Urothelium cell line (cell line): ENCODE measurements around the gene MBOAT2.

Experiments
- DNase-seq: peaks from one replicate; pipeline ENCODE4 v3.0.0; 2011; ENCODE audit warnings: low spot score, mixed read lengths
- FAIRE-seq: peaks from 2 replicates; lab custom pipeline; 2011; peaks lifted over from hg19 to GRCh38; lab: Jason Lieb, UNC

The MBOAT2 gene

GRCh38 chr2:8870441-8870840 lies 133.0 kb downstream of the MBOAT2 start:
- DNase-seq = no peak
- FAIRE-seq = no peak

GRCh38 chr2:8867363-8867762 lies 136.1 kb downstream of the MBOAT2 start:
- FAIRE-seq = no peak

GRCh38 chr2:8863331-8863953 lies 140.0 kb downstream of the MBOAT2 start:
- DNase-seq = no peak
- no peak for FAIRE-seq

More at GRCh38 chr2:8867363-8867762, 136.1 kb downstream of the MBOAT2 start:
- no peak for DNase-seq

GRCh38 chr2:8862230-8862629 lies 141.3 kb downstream of the MBOAT2 start:
- FAIRE-seq (no peak), DNase-seq (no peak)

GRCh38 chr2:8861797-8862196 lies 141.7 kb downstream of the MBOAT2 start:
- FAIRE-seq = no peak
- DNase-seq = no peak

- DNase-seq = no peak
- FAIRE-seq = no peak
These were observed 143.2 kb downstream of the MBOAT2 start for GRCh38 chr2:8860239-8860638.

- FAIRE-seq = no peak
- no peak for DNase-seq
These were observed 144.6 kb downstream of the MBOAT2 start for GRCh38 chr2:8858910-8859309.

GRCh38 chr2:8858264-8858663 lies 145.2 kb downstream of the MBOAT2 start:
- no peak for FAIRE-seq

GRCh38 chr2:8857709-8858108 lies 145.8 kb downstream of the MBOAT2 start:
- DNase-seq (no peak), FAIRE-seq (no peak)

More at GRCh38 chr2:8858264-8858663, 145.2 kb downstream of the MBOAT2 start:
- no peak for DNase-seq

- DNase-seq (no peak), FAIRE-seq (no peak)
These were observed 147.3 kb downstream of the MBOAT2 start for GRCh38 chr2:8856176-8856575.

GRCh38 chr2:8855010-8855409 lies 148.5 kb downstream of the MBOAT2 start:
- FAIRE-seq (no peak), DNase-seq (no peak)

GRCh38 chr2:8853426-8853825 lies 150.1 kb downstream of the MBOAT2 start:
- FAIRE-seq = no peak

GRCh38 chr2:8851811-8852560 lies 151.5 kb downstream of the MBOAT2 start:
- FAIRE-seq (no peak), DNase-seq (no peak)

More at GRCh38 chr2:8853426-8853825, 150.1 kb downstream of the MBOAT2 start:
- DNase-seq = no peak

GRCh38 chr2:8850845-8851487 lies 152.5 kb downstream of the MBOAT2 start:
- FAIRE-seq (no peak), DNase-seq (no peak)

- DNase-seq (no peak), FAIRE-seq (no peak)
These were observed 154.2 kb downstream of the MBOAT2 start for GRCh38 chr2:8849327-8849726.

- DNase-seq (no peak), FAIRE-seq (no peak)
These were observed 155.0 kb downstream of the MBOAT2 start for GRCh38 chr2:8848328-8849100.

GRCh38 chr2:8847400-8847799 lies 156.1 kb downstream of the MBOAT2 start:
- no peak for FAIRE-seq

GRCh38 chr2:8841932-8842331 lies 161.6 kb downstream of the MBOAT2 start:
- DNase-seq = no peak
- FAIRE-seq = no peak

More at GRCh38 chr2:8847400-8847799, 156.1 kb downstream of the MBOAT2 start:
- no peak for DNase-seq

GRCh38 chr2:8840475-8841091 lies 162.9 kb downstream of the MBOAT2 start:
- no peak for DNase-seq
- no peak for FAIRE-seq

- FAIRE-seq = no peak
- DNase-seq = no peak
These were observed 164.1 kb downstream of the MBOAT2 start for GRCh38 chr2:8839189-8839965.
